WTC11 (cell line): Measurements from ENCODE around the gene OGN. TPM values are rescaled to one million over a fixed set of nuclear protein-coding genes. Genes with fewer than 3 reads are reported as not detected.

Experiments used
- ATAC-seq: fragments of 200-7000 bp; cut with Tn5 transposase; 2 replicates; pipeline ENCODE4 v1.10.0; 2021; ENCODE audit warnings: mild to moderate bottlenecking, moderate library complexity
- CTCF ChIA-PET: fragments of 300-600 bp; sonication (Branson Sonifier 250); formaldehyde crosslinking; loops from one replicate; lab custom pipeline; 2021; ENCODE audit warnings: antibody characterized with exemption; lab: Charles Lee
- POLR2A ChIA-PET: fragments of 350-600 bp; sonication (Branson Sonifier 250); formaldehyde crosslinking; loops from one replicate; lab custom pipeline; 2021; ENCODE audit warnings: antibody characterized with exemption; lab: Charles Lee
- DNase-seq: peaks from one replicate; pipeline ENCODE4 v3.0.0; 2021; ENCODE audit warnings: low spot score
- H3K27ac Mint-ChIP-seq: 2 replicates; pipeline ENCODE4 v1.8.0; 2021; ENCODE audit warnings: mixed read lengths
- H3K27me3 Mint-ChIP-seq: 2 replicates; pipeline ENCODE4 v1.8.0; 2021; ENCODE audit warnings: low read depth, mild to moderate bottlenecking, moderate library complexity, mixed read lengths
- H3K36me3 Mint-ChIP-seq: 2 replicates; pipeline ENCODE4 v1.8.0; 2021; ENCODE audit warnings: mixed read lengths
- H3K4me1 Mint-ChIP-seq: 2 replicates; pipeline ENCODE4 v1.8.0; 2022; ENCODE audit warnings: mixed read lengths
- H3K4me3 Mint-ChIP-seq: 2 replicates; pipeline ENCODE4 v1.8.0; 2021; ENCODE audit warnings: mild to moderate bottlenecking, moderate library complexity, mixed read lengths
- H3K9me3 Mint-ChIP-seq: 2 replicates; pipeline ENCODE4 v1.8.0; 2021; ENCODE audit warnings: mixed read lengths
- CREM ChIP-seq: sonication (generic); formaldehyde crosslinking; IDR thresholded peaks from 2 replicates; pipeline ENCODE4 v1.8.1; 2022; ENCODE audit warnings: mild to moderate bottlenecking, missing genetic modification reagents, moderate library complexity
- ETV6 ChIP-seq: sonication (generic); formaldehyde crosslinking; IDR thresholded peaks from 2 replicates; pipeline ENCODE4 v1.8.1; 2022; ENCODE audit warnings: mild to moderate bottlenecking, missing genetic modification reagents
- HMGA2 ChIP-seq: fragments of 250-450 bp; sonication (Bioruptor Pico); IDR thresholded peaks from 2 replicates; pipeline ENCODE4 v1.4.0; 2021; ENCODE audit warnings: mild to moderate bottlenecking, moderate library complexity
- IRF2 ChIP-seq: sonication (generic); formaldehyde crosslinking; IDR thresholded peaks from 2 replicates; pipeline ENCODE4 v1.8.0; 2022; ENCODE audit warnings: low read depth, missing genetic modification reagents, borderline replicate concordance
- NFATC4 ChIP-seq: fragments of 250-450 bp; sonication (Bioruptor Pico); IDR thresholded peaks from 2 replicates; pipeline ENCODE4 v1.9.0; 2021; ENCODE audit warnings: mild to moderate bottlenecking
- NFYB ChIP-seq: sonication (generic); formaldehyde crosslinking; conservative IDR thresholded peaks from 2 replicates; pipeline ENCODE4 v1.8.0; 2022; ENCODE audit warnings: low read depth, missing genetic modification reagents
- NR2C2 ChIP-seq: sonication (generic); formaldehyde crosslinking; IDR thresholded peaks from 2 replicates; pipeline ENCODE4 v1.8.0; 2022; ENCODE audit warnings: mild to moderate bottlenecking, missing genetic modification reagents
- RORB ChIP-seq: fragments of 250-450 bp; sonication (Bioruptor Pico); IDR thresholded peaks from 2 replicates; pipeline ENCODE4 v1.9.0; 2021; ENCODE audit warnings: mild to moderate bottlenecking
- TEAD1 ChIP-seq: sonication (generic); formaldehyde crosslinking; IDR thresholded peaks from 2 replicates; pipeline ENCODE4 v1.8.0; 2022; ENCODE audit warnings: mild to moderate bottlenecking, missing genetic modification reagents
- TEAD4 ChIP-seq: sonication (generic); formaldehyde crosslinking; IDR thresholded peaks from 2 replicates; pipeline ENCODE4 v1.8.0; 2022; ENCODE audit warnings: mild to moderate bottlenecking, missing genetic modification reagents
- TP53 ChIP-seq: sonication (generic); formaldehyde crosslinking; IDR thresholded peaks from 2 replicates; pipeline ENCODE4 v1.8.1; 2023; ENCODE audit warnings: mild to moderate bottlenecking, missing genetic modification reagents
- ZNF138 ChIP-seq: sonication (generic); formaldehyde crosslinking; conservative IDR thresholded peaks from 2 replicates; pipeline ENCODE4 v1.8.1; 2022; ENCODE audit warnings: mild to moderate bottlenecking, moderate library complexity, missing genetic modification reagents
- total RNA-seq: library from RNA; stranded (reverse); gene quantifications from 3 replicates; pipeline ENCODE4 v1.2.3, GENCODE V29; 2021
- TF ChIP-seq, protein P1 (sequence below): sonication (generic); formaldehyde crosslinking; IDR thresholded peaks from 2 replicates; pipeline ENCODE4 v1.8.0; 2023; ENCODE audit warnings: mild to moderate bottlenecking, missing genetic modification reagents
- TF ChIP-seq, protein P2 (sequence below): fragments of 250-450 bp; sonication (Bioruptor Pico); IDR thresholded peaks from 2 replicates; pipeline ENCODE4 v1.9.0; 2021; ENCODE audit warnings: moderate library complexity, mild to moderate bottlenecking, inconsistent platforms, borderline replicate concordance
- TF ChIP-seq, protein P3 (sequence below): sonication (generic); formaldehyde crosslinking; IDR thresholded peaks from 2 replicates; pipeline ENCODE4 v1.8.1; 2022; ENCODE audit warnings: missing genetic modification reagents, borderline replicate concordance
- TF ChIP-seq, protein P4 (sequence below): sonication (generic); formaldehyde crosslinking; IDR thresholded peaks from 2 replicates; pipeline ENCODE4 v1.8.1; 2022; ENCODE audit warnings: mild to moderate bottlenecking, missing genetic modification reagents, moderate library complexity, borderline replicate concordance
- TF ChIP-seq, protein P5 (sequence below): sonication (generic); formaldehyde crosslinking; IDR thresholded peaks from 2 replicates; pipeline ENCODE4 v1.8.1; 2022; ENCODE audit warnings: low read depth, missing genetic modification reagents, borderline replicate concordance
- TF ChIP-seq, protein P6 (sequence below): sonication (generic); formaldehyde crosslinking; conservative IDR thresholded peaks from 2 replicates; pipeline ENCODE4 v1.8.1; 2023; ENCODE audit warnings: mild to moderate bottlenecking, low read depth, missing genetic modification reagents, moderate library complexity
- TF ChIP-seq, protein P7 (sequence below): fragments of 250-450 bp; sonication (Bioruptor Pico); IDR thresholded peaks from 2 replicates; pipeline ENCODE4 v2.1.2; 2022; ENCODE audit warnings: mild to moderate bottlenecking, moderate library complexity

OGN gene
- total RNA-seq, 1 experiment from 2014 or later = not detected

DNA sequence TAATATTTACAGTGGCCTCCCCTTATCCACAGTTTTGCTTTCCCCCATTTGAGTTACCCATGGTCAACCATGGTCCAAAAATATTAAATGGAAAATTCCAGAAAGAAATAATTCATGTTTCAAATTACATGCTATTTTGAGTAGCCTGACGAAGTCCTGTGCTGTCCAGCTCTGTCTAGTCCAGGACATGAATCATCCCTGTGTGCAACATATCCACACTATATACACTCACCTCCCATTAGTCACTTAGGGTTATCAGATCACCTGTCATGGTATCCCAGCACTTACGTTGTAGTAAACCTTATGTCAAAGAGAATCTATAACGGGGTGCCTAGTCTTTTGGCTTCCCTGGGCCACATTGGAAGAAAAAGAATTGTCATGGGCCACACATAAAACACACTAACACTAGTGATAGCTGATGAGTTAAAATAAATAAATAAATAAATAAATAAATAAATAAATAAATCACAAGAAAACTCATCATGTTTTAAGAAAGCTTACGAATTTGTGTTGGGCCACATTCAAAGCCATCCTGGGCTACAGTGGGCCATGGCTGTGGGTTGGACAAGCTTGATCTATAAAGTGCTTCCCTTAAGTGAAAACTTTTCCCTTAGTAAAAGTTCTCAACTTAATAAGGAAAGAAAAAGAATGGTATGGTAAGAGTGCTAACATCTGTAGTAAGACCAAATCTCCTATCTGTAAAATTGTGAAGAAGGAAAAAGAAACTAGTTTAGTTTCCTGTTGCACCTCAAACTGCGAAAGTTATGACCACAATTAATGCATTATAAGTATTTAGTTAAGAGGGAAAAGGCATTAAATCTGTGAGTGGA, 35.8 kb upstream of the OGN start:
- ATAC-seq (no peak), DNase-seq (no peak)
- no peaks in the 10 kb centered on the region for H3K27me3 Mint-ChIP-seq
- POLR2A ChIA-PET = no interaction called here
- TF ChIP-seq IRF2 (CRISPR knock-in tag) (no peak), TEAD1 (CRISPR knock-in tag) (no peak), TEAD4 (CRISPR knock-in tag) (no peak), TP53 (CRISPR knock-in tag) (no peak), HMGA2 (CRISPR knock-in tag) (no peak), NR2C2 (no peak), ZNF138 (no peak), NFATC4 (CRISPR knock-in tag) (no peak)
- TF ChIP-seq, protein P1, sequence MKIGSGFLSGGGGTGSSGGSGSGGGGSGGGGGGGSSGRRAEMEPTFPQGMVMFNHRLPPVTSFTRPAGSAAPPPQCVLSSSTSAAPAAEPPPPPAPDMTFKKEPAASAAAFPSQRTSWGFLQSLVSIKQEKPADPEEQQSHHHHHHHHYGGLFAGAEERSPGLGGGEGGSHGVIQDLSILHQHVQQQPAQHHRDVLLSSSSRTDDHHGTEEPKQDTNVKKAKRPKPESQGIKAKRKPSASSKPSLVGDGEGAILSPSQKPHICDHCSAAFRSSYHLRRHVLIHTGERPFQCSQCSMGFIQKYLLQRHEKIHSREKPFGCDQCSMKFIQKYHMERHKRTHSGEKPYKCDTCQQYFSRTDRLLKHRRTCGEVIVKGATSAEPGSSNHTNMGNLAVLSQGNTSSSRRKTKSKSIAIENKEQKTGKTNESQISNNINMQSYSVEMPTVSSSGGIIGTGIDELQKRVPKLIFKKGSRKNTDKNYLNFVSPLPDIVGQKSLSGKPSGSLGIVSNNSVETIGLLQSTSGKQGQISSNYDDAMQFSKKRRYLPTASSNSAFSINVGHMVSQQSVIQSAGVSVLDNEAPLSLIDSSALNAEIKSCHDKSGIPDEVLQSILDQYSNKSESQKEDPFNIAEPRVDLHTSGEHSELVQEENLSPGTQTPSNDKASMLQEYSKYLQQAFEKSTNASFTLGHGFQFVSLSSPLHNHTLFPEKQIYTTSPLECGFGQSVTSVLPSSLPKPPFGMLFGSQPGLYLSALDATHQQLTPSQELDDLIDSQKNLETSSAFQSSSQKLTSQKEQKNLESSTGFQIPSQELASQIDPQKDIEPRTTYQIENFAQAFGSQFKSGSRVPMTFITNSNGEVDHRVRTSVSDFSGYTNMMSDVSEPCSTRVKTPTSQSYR (CRISPR knock-in tag) = no peak
- TF ChIP-seq, protein P2, sequence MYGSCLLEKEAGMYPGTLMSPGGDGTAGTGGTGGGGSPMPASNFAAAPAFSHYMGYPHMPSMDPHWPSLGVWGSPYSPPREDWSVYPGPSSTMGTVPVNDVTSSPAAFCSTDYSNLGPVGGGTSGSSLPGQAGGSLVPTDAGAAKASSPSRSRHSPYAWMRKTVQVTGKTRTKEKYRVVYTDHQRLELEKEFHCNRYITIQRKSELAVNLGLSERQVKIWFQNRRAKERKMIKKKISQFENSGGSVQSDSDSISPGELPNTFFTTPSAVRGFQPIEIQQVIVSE (CRISPR knock-in tag) = no peak
- TF ChIP-seq, protein P3, sequence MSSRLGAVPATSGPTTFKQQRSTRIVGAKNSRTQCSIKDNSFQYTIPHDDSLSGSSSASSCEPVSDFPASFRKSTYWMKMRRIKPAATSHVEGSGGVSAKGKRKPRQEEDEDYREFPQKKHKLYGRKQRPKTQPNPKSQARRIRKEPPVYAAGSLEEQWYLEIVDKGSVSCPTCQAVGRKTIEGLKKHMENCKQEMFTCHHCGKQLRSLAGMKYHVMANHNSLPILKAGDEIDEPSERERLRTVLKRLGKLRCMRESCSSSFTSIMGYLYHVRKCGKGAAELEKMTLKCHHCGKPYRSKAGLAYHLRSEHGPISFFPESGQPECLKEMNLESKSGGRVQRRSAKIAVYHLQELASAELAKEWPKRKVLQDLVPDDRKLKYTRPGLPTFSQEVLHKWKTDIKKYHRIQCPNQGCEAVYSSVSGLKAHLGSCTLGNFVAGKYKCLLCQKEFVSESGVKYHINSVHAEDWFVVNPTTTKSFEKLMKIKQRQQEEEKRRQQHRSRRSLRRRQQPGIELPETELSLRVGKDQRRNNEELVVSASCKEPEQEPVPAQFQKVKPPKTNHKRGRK (CRISPR knock-in tag) = no peak
- TF ChIP-seq, protein P4, sequence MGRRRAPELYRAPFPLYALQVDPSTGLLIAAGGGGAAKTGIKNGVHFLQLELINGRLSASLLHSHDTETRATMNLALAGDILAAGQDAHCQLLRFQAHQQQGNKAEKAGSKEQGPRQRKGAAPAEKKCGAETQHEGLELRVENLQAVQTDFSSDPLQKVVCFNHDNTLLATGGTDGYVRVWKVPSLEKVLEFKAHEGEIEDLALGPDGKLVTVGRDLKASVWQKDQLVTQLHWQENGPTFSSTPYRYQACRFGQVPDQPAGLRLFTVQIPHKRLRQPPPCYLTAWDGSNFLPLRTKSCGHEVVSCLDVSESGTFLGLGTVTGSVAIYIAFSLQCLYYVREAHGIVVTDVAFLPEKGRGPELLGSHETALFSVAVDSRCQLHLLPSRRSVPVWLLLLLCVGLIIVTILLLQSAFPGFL (CRISPR knock-in tag) = no peak
- peaks cover 10% of the 10 kb centered on the region for H3K9me3 Mint-ChIP-seq
- H3K36me3 Mint-ChIP-seq = no peaks in the 10 kb centered on the region
- no peak overlapping the region for H3K27ac Mint-ChIP-seq
- H3K4me1 Mint-ChIP-seq = no peaks in the 10 kb centered on the region
- CTCF ChIA-PET = no interaction called here
- no peak overlapping the region for H3K4me3 Mint-ChIP-seq

DNA sequence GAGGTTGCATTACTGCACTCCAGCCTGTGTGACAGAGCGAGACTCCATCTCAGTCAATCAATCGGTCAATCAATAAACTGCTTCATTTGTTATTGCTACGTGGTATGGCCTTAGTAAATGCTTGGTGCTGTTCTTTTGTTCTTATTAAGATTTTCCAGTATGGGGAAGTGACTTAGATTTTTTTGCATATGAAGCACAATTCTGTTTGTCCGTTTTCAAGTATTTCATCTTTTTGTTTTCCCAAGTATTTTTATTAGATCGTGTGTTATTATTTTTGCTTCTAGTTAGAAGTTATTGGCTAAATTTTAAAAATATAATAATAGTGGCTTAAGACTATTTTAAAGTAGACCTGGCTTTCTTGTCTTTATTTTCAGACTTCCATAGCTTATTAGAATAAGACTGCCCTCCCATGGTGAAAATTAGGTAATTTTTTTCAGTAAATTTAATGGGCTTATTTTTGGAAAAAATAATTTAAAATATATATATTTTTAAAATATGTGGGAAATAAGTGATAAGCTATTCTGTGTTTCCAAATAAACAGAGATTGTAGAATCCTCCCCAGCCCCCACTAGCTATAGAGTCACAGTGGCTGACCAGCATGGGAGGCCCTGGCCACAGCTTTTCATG, 34.6 kb upstream of the OGN start:
- Mint-ChIP-seq H3K4me1 (no peaks in the 10 kb centered on the region), H3K4me3 (no peak overlapping the region), H3K9me3 (peaks cover 10% of the 10 kb centered on the region), H3K27ac (no peak overlapping the region), H3K36me3 (no peaks in the 10 kb centered on the region), H3K27me3 (no peaks in the 10 kb centered on the region)
- DNase-seq (no peak), ATAC-seq (no peak)
- POLR2A ChIA-PET = interaction anchor here (0.7 kb wide), 1 partner anchor 350 kb away, joined by 3 read pairs; no protein-coding TSS in a partner anchor
- TF ChIP-seq RORB (CRISPR knock-in tag) (no peak), CREM (CRISPR knock-in tag) (no peak), NFYB (CRISPR knock-in tag) (no peak), ETV6 (CRISPR knock-in tag) (no peak)
- TF ChIP-seq, protein P5, sequence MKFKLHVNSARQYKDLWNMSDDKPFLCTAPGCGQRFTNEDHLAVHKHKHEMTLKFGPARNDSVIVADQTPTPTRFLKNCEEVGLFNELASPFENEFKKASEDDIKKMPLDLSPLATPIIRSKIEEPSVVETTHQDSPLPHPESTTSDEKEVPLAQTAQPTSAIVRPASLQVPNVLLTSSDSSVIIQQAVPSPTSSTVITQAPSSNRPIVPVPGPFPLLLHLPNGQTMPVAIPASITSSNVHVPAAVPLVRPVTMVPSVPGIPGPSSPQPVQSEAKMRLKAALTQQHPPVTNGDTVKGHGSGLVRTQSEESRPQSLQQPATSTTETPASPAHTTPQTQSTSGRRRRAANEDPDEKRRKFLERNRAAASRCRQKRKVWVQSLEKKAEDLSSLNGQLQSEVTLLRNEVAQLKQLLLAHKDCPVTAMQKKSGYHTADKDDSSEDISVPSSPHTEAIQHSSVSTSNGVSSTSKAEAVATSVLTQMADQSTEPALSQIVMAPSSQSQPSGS (CRISPR knock-in tag) = no peak
- TF ChIP-seq, protein P6, sequence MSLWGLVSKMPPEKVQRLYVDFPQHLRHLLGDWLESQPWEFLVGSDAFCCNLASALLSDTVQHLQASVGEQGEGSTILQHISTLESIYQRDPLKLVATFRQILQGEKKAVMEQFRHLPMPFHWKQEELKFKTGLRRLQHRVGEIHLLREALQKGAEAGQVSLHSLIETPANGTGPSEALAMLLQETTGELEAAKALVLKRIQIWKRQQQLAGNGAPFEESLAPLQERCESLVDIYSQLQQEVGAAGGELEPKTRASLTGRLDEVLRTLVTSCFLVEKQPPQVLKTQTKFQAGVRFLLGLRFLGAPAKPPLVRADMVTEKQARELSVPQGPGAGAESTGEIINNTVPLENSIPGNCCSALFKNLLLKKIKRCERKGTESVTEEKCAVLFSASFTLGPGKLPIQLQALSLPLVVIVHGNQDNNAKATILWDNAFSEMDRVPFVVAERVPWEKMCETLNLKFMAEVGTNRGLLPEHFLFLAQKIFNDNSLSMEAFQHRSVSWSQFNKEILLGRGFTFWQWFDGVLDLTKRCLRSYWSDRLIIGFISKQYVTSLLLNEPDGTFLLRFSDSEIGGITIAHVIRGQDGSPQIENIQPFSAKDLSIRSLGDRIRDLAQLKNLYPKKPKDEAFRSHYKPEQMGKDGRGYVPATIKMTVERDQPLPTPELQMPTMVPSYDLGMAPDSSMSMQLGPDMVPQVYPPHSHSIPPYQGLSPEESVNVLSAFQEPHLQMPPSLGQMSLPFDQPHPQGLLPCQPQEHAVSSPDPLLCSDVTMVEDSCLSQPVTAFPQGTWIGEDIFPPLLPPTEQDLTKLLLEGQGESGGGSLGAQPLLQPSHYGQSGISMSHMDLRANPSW (CRISPR knock-in tag) = no peak
- TF ChIP-seq, protein P7, sequence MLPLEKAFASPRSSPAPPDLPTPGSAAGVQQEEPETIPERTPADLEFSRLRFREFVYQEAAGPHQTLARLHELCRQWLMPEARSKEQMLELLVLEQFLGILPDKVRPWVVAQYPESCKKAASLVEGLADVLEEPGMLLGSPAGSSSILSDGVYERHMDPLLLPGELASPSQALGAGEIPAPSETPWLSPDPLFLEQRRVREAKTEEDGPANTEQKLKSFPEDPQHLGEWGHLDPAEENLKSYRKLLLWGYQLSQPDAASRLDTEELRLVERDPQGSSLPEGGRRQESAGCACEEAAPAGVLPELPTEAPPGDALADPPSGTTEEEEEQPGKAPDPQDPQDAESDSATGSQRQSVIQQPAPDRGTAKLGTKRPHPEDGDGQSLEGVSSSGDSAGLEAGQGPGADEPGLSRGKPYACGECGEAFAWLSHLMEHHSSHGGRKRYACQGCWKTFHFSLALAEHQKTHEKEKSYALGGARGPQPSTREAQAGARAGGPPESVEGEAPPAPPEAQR (CRISPR knock-in tag) = no peak
- CTCF ChIA-PET = interaction anchor here (0.9 kb wide), 1 partner anchor 111 kb away, joined by 5 read pairs; no protein-coding TSS in a partner anchor
